GM12878 (cell line): Measurements from ENCODE around the gene MTHFD1. TPM values are rescaled to one million over a fixed set of nuclear protein-coding genes. Genes with fewer than 3 reads are reported as not detected.

ENCODE experiments used
- ATAC-seq: fragments of 200-7000 bp; cut with Tn5 transposase; 3 replicates; pipeline ENCODE4 v1.9.1; 2020; ENCODE audit warnings: mild to moderate bottlenecking, moderate library complexity
- BruUV-seq: library from RNA; stranded (reverse); fragments of 400-500 nt; replicated peaks from 2 replicates; lab custom pipeline; 2021; lab: Mats Ljungman, UMichigan
- CTCF ChIA-PET: fragments of 300-600 bp; sonication (Branson Sonifier 250); formaldehyde crosslinking; extraction: SDS; loops from one replicate; lab custom pipeline; 2021; ENCODE audit warnings: inconsistent platforms; lab: Yijun Ruan, JAX
- POLR2A ChIA-PET: fragments of 350-600 bp; formaldehyde crosslinking; extraction: SDS; loops from one replicate; lab custom pipeline; 2021; ENCODE audit warnings: inconsistent platforms; lab: Charles Lee
- RAD21 ChIA-PET: fragments of 300-600 bp; sonication (Branson Sonifier 250); formaldehyde crosslinking; loops from one replicate; lab custom pipeline; 2023; ENCODE audit warnings: antibody characterized with exemption; ENCODE audit not compliant: unreplicated experiment; lab: Charles Lee
- SMC1A ChIA-PET: fragments of 300-600 bp; sonication (Branson Sonifier 250); formaldehyde crosslinking; loops from one replicate; lab custom pipeline; 2023; ENCODE audit not compliant: unreplicated experiment, uncharacterized antibody; lab: Charles Lee
- DNase-seq: peaks from one replicate; pipeline ENCODE4 v3.0.0-alpha.2; 2011; ENCODE audit warnings: low read depth, low spot score
- FAIRE-seq: peaks from 3 replicates; lab custom pipeline; 2011; peaks lifted over from hg19 to GRCh38; lab: Jason Lieb, UNC
- H2AFZ ChIP-seq: 2 replicates; pipeline ENCODE4 v1.6.0; 2011; ENCODE audit warnings: low read depth, low read length, control low read depth; ENCODE audit not compliant: control insufficient read depth
- H3K27ac ChIP-seq: 2 replicates; pipeline ENCODE4 v1.5.1; 2011; ENCODE audit warnings: control low read depth; ENCODE audit not compliant: control insufficient read depth, insufficient read depth
- H3K27me3 ChIP-seq, 2 experiments: replicated peaks in 1 of 2; 2 replicates each; pipeline versions ENCODE4 v1.6.0 to v1.6.1; 2011; ENCODE audit warnings: low read length in 1 of 2; ENCODE audit not compliant: control insufficient read depth in 2 of 2, insufficient read depth in 2 of 2
- H3K36me3 ChIP-seq, 2 experiments: 2 replicates each; pipeline ENCODE4 v1.5.1; 2011; ENCODE audit warnings: low read length in 1 of 2; ENCODE audit not compliant: control insufficient read depth in 2 of 2, insufficient read depth in 2 of 2
- H3K4me1 ChIP-seq: 2 replicates; pipeline ENCODE4 v1.6.1; 2011; ENCODE audit warnings: mild to moderate bottlenecking, low read length, moderate library complexity, mixed read lengths; ENCODE audit not compliant: control insufficient read depth, insufficient read depth
- H3K4me2 ChIP-seq: 2 replicates; pipeline ENCODE4 v1.6.0; 2011; ENCODE audit warnings: control low read depth; ENCODE audit not compliant: control insufficient read depth, insufficient read depth
- H3K4me3 ChIP-seq: fragments of 200-600 bp; sonication (generic); 2 replicates; pipeline ENCODE4 v1.5.1; 2016
- H3K79me2 ChIP-seq: 2 replicates; pipeline ENCODE4 v1.6.0; 2011; ENCODE audit warnings: low read length; ENCODE audit not compliant: control insufficient read depth, insufficient read depth
- H3K9ac ChIP-seq: 2 replicates; pipeline ENCODE4 v1.8.0; 2011; ENCODE audit warnings: low read length, control low read depth, mixed read lengths; ENCODE audit not compliant: control insufficient read depth, insufficient read depth
- H3K9me3 ChIP-seq: replicated peaks from 3 replicates; pipeline ENCODE4 v1.5.1; 2011; ENCODE audit warnings: mild to moderate bottlenecking, low read length; ENCODE audit not compliant: control insufficient read depth, insufficient read depth
- H4K20me1 ChIP-seq: 2 replicates; pipeline ENCODE4 v1.6.0; 2011; ENCODE audit not compliant: control insufficient read depth, insufficient read depth
- BMI1 ChIP-seq: fragments of 450-650 bp; IDR thresholded peaks from 2 replicates; pipeline ENCODE4 v1.6.1; 2016; ENCODE audit warnings: mild to moderate bottlenecking, moderate library complexity, borderline replicate concordance
- MAX ChIP-seq: IDR thresholded peaks from 2 replicates; pipeline ENCODE4 v1.6.1; 2012; ENCODE audit warnings: low read depth, low read length, improper control_type of control experiment
- NR2F1 ChIP-seq: fragments of 450-650 bp; conservative IDR thresholded peaks from 2 replicates; pipeline ENCODE4 v1.6.1; 2017; ENCODE audit warnings: mild to moderate bottlenecking
- TARDBP ChIP-seq: IDR thresholded peaks from 2 replicates; pipeline ENCODE4 v1.6.1; 2016; ENCODE audit warnings: borderline replicate concordance
- USF1 ChIP-seq: IDR thresholded peaks from 2 replicates; pipeline ENCODE4 v1.6.1; 2011; ENCODE audit warnings: borderline replicate concordance, low read depth, mild to moderate bottlenecking, moderate library complexity, mixed read lengths, low read length; ENCODE audit not compliant: insufficient read depth; ENCODE audit errors: extremely low read length
- whole genome bisulfite sequencing: methylation state at CpG from one replicate; pipeline ENCODE4 v1.1.6; 2016; ENCODE audit warnings: low lambda C conversion rate; ENCODE audit not compliant: insufficient replicate concordance, insufficient coverage; ENCODE audit errors: missing lambda C conversion rate; 5-methylcytosine and 5-hydroxymethylcytosine counted together
- in situ Hi-C: fragments of 300-500 bp; cut with MboI; formaldehyde crosslinking; loops from 9 replicates; pipeline ENCODE4 v1.14.3; 2018; ENCODE audit warnings: mixed read lengths
- intact Hi-C: fragments of 100-400 bp; cut with micrococcal nuclease; formaldehyde crosslinking; loops from one replicate; pipeline ENCODE4 v1.14.2; 2022; ENCODE audit not compliant: unreplicated experiment
- polyA plus RNA-seq, 11 experiments: library from polyadenylated mRNA; depleted of rRNA in 4 of 11; unstranded in 6 of 11; stranded (reverse) in 5 of 11; fragments of >200 nt; fragmentation: Nextera tagmentation in 4 of 11; fragmentation: Illumina TruSeq in 1 of 11; extraction: Ambion mirVana in 4 of 11; extraction: Trizol in 1 of 11; gene quantifications; 1 replicate in 1 of 11; 2 replicates in 10 of 11; pipeline versions ENCODE4 v1.2.1 to v1.2.3, GENCODE V29; 2011 to 2016; ENCODE audit warnings: inconsistent platforms in 2 of 11, missing spikeins in 2 of 11, low read depth in 1 of 11
- total RNA-seq, 4 experiments: library from RNA; depleted of rRNA in 3 of 4; stranded (reverse); fragments of >200 nt in 3 of 4; fragmentation: Illumina TruSeq in 1 of 4; extraction: Trizol in 1 of 4; gene quantifications; 2 replicates each; pipeline versions ENCODE4 v1.2.1 to v1.2.3, GENCODE V29; 2013 to 2021

Gene MTHFD1
- total and polyA plus RNA-seq, 10 of the 15 experiments (the other 5 are each of a cell fraction or from before 2014, with no cell fraction given): 99.3 to 310 (median 173) TPM

GRCh38 chr14:64347748-64348147 is 40.4 kb upstream of the MTHFD1 start:
- POLR2A ChIA-PET: interaction anchor here (0.6 to 0.7 kb wide), 3 partner anchors 569 to 693 kb away, joined by 6 to 10 read pairs (median 8); no protein-coding TSS in a partner anchor

More at GRCh38 chr14:64347748-64348147, 40.4 kb upstream of the MTHFD1 start:
- RAD21 ChIA-PET: interaction anchor here (0.6 to 2.1 kb wide), 3 partner anchors 131 to 164 kb away, joined by 4 to 7 read pairs (median 6); no protein-coding TSS in a partner anchor
- H4K20me1 ChIP-seq: no peaks in the 10 kb centered on the region
- no peak overlapping the region for H3K4me3 ChIP-seq
- intact Hi-C loops (loop anchor here (10.0 kb wide), 1 partner anchor 417 kb away; no protein-coding TSS in a partner anchor), in situ Hi-C loops (loop anchor here (10.0 kb wide), 1 partner anchor 417 kb away; no protein-coding TSS in a partner anchor)
- no peak overlapping the region for H2AFZ ChIP-seq
- 73% methylated on average over 3 of the region's 3 CpGs for WGBS
- H3K36me3 ChIP-seq: no peaks in the 10 kb centered on the region
- H3K9ac ChIP-seq: no peak overlapping the region
- CTCF ChIA-PET: interaction anchor here (0.7 to 9.4 kb wide), 11 partner anchors 17 to 290 kb away, joined by 3 to 165 read pairs (median 3); partner anchors contain the start of gene AKAP5
- H3K79me2 ChIP-seq: no peaks in the 10 kb centered on the region
- H3K4me2 ChIP-seq: no peak overlapping the region
- FAIRE-seq (no peak), DNase-seq (no peak), ATAC-seq (no peak)
- no TSS peak for BruUV-seq
- TF ChIP-seq TARDBP (no peak), NR2F1 (no peak), BMI1 (no peak), MAX (no peak), USF1 (no peak)
- H3K9me3 ChIP-seq: no peaks in the 10 kb centered on the region
- no peak overlapping the region for H3K27ac ChIP-seq
- no peaks in the 10 kb centered on the region for H3K27me3 ChIP-seq
- SMC1A ChIA-PET: interaction anchor here (1.0 to 4.7 kb wide), 6 partner anchors 25 to 154 kb away, joined by 3 to 20 read pairs (median 3); no protein-coding TSS in a partner anchor
- peaks cover 5% of the 10 kb centered on the region; the same call in 1 of the 2 replicates for H3K4me1 ChIP-seq
